GM23338 (cell line): ENCODE results near the gene OLA1. TPM values are rescaled to one million over a fixed set of nuclear protein-coding genes. Genes with fewer than 3 reads are reported as not detected.

ENCODE experiments used
- ATAC-seq: fragments of 200-7000 bp; cut with Tn5 transposase; 3 replicates; pipeline ENCODE4 v1.9.1; 2020
- DNase-seq: peaks from one replicate; pipeline ENCODE4 v3.0.0-alpha.2; 2015; ENCODE audit warnings: low spot score
- H2AFZ ChIP-seq: fragments of 200-600 bp; sonication (generic); 2 replicates; pipeline ENCODE4 v1.8.0; 2016; ENCODE audit warnings: antibody characterized with exemption, mild to moderate bottlenecking, moderate library complexity
- H3F3A ChIP-seq: fragments of 200-600 bp; sonication (generic); replicated peaks from 2 replicates; pipeline ENCODE4 v1.8.0; 2017; ENCODE audit warnings: antibody characterized with exemption, mixed run types, low read depth
- H3K27ac ChIP-seq: fragments of 200-600 bp; sonication (generic); 2 replicates; pipeline ENCODE4 v1.6.1; 2016; ENCODE audit warnings: low read depth
- H3K27me3 ChIP-seq: fragments of 200-600 bp; sonication (generic); 2 replicates; pipeline ENCODE4 v1.8.0; 2016; ENCODE audit warnings: mild to moderate bottlenecking, mixed run types, moderate library complexity; ENCODE audit not compliant: insufficient read depth
- H3K36me3 ChIP-seq: fragments of 200-600 bp; sonication (generic); 2 replicates; pipeline ENCODE4 v1.8.0; 2016; ENCODE audit warnings: mild to moderate bottlenecking; ENCODE audit not compliant: insufficient read depth
- H3K4me1 ChIP-seq: fragments of 200-600 bp; sonication (generic); 2 replicates; pipeline ENCODE4 v1.8.0; 2016; ENCODE audit warnings: mild to moderate bottlenecking, moderate library complexity; ENCODE audit not compliant: insufficient read depth
- H3K4me2 ChIP-seq: fragments of 200-600 bp; sonication (generic); 2 replicates; pipeline ENCODE4 v1.7.1; 2017; ENCODE audit warnings: mixed run types
- H3K4me3 ChIP-seq: fragments of 200-600 bp; sonication (generic); 2 replicates; pipeline ENCODE4 v1.6.1; 2016; ENCODE audit warnings: mixed run types
- H3K79me2 ChIP-seq: fragments of 200-600 bp; sonication (generic); replicated peaks from 2 replicates; pipeline ENCODE4 v1.8.0; 2017; ENCODE audit warnings: mild to moderate bottlenecking; ENCODE audit not compliant: insufficient read depth
- H3K9me2 ChIP-seq: fragments of 200-600 bp; sonication (generic); 2 replicates; pipeline ENCODE4 v1.8.0; 2017; ENCODE audit not compliant: insufficient read depth
- H4K20me1 ChIP-seq: fragments of 200-600 bp; sonication (generic); replicated peaks from 2 replicates; pipeline ENCODE4 v1.8.0; 2017; ENCODE audit warnings: mild to moderate bottlenecking; ENCODE audit not compliant: insufficient read depth
- H3K27ac Mint-ChIP-seq: 2 replicates; pipeline ENCODE4 v1.8.0; 2020; ENCODE audit warnings: inconsistent platforms, mild to moderate bottlenecking, moderate library complexity, mixed read lengths
- H3K27me3 Mint-ChIP-seq: 3 replicates; pipeline ENCODE4 v1.8.0; 2022; ENCODE audit warnings: low read depth, mild to moderate bottlenecking, moderate library complexity, mixed read lengths, inconsistent platforms; ENCODE audit not compliant: insufficient read depth, poor library complexity
- H3K36me3 Mint-ChIP-seq: 3 replicates; pipeline ENCODE4 v1.8.0; 2021; ENCODE audit warnings: low read depth, mild to moderate bottlenecking, inconsistent platforms, moderate library complexity, mixed read lengths
- H3K4me1 Mint-ChIP-seq: 3 replicates; pipeline ENCODE4 v1.8.0; 2020; ENCODE audit warnings: mild to moderate bottlenecking, inconsistent platforms, mixed read lengths
- H3K4me3 Mint-ChIP-seq: 3 replicates; pipeline ENCODE4 v1.8.0; 2021; ENCODE audit warnings: moderate library complexity, mild to moderate bottlenecking, inconsistent platforms, mixed read lengths
- H3K9me3 Mint-ChIP-seq: 3 replicates; pipeline ENCODE4 v1.8.0; 2020; ENCODE audit warnings: moderate library complexity, mild to moderate bottlenecking, inconsistent platforms, mixed read lengths
- EZH2 ChIP-seq: fragments of 200-600 bp; sonication (generic); IDR thresholded peaks from one replicate; pipeline ENCODE4 v1.8.0; 2017; ENCODE audit warnings: antibody characterized with exemption, mild to moderate bottlenecking, low read depth; ENCODE audit not compliant: unreplicated experiment
- EZH2phosphoT487 ChIP-seq: fragments of 200-600 bp; sonication (generic); IDR thresholded peaks from one replicate; pipeline ENCODE4 v1.8.1; 2018; ENCODE audit warnings: antibody characterized with exemption; ENCODE audit not compliant: unreplicated experiment
- JUNB ChIP-seq: IDR thresholded peaks from one replicate; pipeline ENCODE4 v1.6.1; 2016; ENCODE audit warnings: antibody characterized with exemption; ENCODE audit not compliant: unreplicated experiment
- NANOG ChIP-seq: IDR thresholded peaks from 2 replicates; pipeline ENCODE4 v1.6.1; 2016; ENCODE audit warnings: antibody characterized with exemption, borderline replicate concordance
- POLR2AphosphoS5 ChIP-seq: IDR thresholded peaks from 2 replicates; pipeline ENCODE4 v1.6.1; 2016; ENCODE audit warnings: antibody characterized with exemption, low read depth
- polyA plus RNA-seq: library from polyadenylated mRNA; unstranded; fragments of >200 nt; fragmentation: Nextera tagmentation; extraction: Ambion mirVana; gene quantifications from 2 replicates; pipeline ENCODE4 v1.2.1, GENCODE V29; 2016
- total RNA-seq: library from RNA; depleted of rRNA; stranded (reverse); fragments of >200 nt; shearing (Covaris generic); gene quantifications from 2 replicates; pipeline ENCODE4 v1.2.3, GENCODE V29; 2014
- TF ChIP-seq, protein P1 (sequence below): IDR thresholded peaks from 2 replicates; pipeline ENCODE4 v1.6.1; 2016; ENCODE audit warnings: antibody characterized with exemption
- TF ChIP-seq, protein P2 (sequence below): IDR thresholded peaks from one replicate; pipeline ENCODE4 v1.6.1; 2018; ENCODE audit warnings: antibody characterized with exemption; ENCODE audit not compliant: unreplicated experiment
- TF ChIP-seq, protein P3 (sequence below): fragments of 250-450 bp; sonication (Bioruptor Pico); IDR thresholded peaks from 2 replicates; pipeline ENCODE4 v1.5.0; 2020; ENCODE audit warnings: mild to moderate bottlenecking, moderate library complexity

Gene OLA1
- total and polyA plus RNA-seq, 2 experiments from 2014 or later, result 104 to 242 TPM

DNA sequence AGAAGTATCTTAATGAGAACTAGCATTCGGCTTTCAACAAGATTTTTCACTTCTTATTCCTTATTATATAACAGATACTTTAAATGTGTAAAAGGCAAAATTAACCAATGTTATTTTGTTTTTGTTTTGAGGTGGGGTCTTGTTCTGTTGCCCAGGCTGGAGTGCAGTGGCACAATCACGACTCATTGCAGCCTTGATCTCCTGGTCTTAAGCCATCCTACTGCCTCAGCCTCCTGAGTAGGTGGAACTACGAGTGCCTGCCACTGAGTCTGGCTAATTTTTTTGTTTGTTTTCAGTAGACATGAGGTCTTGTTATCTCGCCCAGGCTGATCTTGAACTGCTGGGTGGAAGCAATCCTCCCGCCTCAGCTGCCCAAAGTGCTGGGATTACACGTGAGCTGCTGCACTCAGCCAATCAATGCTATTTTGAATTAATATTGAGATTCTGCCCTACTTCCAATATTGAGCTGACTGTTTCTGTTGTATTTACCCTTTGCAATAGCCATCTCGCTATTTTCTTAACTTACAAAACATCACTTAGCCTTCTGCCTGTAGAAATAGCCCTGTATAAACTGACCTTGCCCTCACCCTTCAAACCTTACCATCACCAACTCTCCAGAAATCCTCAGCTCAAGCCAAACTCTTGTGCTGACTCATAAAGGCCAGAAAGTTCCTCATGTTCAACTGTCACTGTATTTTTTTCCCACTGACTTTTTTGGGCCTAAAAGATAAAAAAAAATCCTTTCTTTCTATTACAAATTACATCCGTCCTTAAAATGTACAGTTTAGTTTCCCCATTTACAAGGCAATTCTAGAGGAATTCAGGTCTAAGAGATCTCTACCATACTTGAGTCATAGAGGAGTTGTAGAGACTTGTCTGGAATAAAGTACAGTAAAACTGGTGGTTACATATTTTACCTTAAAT lies 94.3 kb downstream of the OLA1 start (continued):
- TF ChIP-seq, protein P1, sequence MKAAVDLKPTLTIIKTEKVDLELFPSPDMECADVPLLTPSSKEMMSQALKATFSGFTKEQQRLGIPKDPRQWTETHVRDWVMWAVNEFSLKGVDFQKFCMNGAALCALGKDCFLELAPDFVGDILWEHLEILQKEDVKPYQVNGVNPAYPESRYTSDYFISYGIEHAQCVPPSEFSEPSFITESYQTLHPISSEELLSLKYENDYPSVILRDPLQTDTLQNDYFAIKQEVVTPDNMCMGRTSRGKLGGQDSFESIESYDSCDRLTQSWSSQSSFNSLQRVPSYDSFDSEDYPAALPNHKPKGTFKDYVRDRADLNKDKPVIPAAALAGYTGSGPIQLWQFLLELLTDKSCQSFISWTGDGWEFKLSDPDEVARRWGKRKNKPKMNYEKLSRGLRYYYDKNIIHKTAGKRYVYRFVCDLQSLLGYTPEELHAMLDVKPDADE, result no peak
- TF ChIP-seq, protein P2, sequence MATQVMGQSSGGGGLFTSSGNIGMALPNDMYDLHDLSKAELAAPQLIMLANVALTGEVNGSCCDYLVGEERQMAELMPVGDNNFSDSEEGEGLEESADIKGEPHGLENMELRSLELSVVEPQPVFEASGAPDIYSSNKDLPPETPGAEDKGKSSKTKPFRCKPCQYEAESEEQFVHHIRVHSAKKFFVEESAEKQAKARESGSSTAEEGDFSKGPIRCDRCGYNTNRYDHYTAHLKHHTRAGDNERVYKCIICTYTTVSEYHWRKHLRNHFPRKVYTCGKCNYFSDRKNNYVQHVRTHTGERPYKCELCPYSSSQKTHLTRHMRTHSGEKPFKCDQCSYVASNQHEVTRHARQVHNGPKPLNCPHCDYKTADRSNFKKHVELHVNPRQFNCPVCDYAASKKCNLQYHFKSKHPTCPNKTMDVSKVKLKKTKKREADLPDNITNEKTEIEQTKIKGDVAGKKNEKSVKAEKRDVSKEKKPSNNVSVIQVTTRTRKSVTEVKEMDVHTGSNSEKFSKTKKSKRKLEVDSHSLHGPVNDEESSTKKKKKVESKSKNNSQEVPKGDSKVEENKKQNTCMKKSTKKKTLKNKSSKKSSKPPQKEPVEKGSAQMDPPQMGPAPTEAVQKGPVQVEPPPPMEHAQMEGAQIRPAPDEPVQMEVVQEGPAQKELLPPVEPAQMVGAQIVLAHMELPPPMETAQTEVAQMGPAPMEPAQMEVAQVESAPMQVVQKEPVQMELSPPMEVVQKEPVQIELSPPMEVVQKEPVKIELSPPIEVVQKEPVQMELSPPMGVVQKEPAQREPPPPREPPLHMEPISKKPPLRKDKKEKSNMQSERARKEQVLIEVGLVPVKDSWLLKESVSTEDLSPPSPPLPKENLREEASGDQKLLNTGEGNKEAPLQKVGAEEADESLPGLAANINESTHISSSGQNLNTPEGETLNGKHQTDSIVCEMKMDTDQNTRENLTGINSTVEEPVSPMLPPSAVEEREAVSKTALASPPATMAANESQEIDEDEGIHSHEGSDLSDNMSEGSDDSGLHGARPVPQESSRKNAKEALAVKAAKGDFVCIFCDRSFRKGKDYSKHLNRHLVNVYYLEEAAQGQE, result no peak
- no peak for TF ChIP-seq JUNB

DNA sequence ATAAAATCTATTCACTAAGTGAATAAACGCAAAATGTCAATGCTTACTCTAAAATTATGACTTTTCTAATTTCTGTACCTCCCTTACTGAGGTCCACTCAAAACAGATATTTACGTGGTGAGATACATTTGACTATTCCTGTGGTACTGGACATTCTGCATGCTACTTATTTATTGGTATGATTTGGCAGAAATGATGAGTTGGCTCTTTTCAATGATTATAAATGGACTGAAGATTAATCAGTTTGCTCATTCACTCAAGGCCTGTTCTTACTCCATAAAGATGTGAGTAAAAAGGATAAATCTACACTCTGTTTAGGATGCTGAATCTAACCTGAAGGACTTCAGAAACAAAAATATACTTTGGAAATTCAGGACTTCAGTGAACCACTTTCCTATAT lies 98.8 kb downstream of the OLA1 start:
- no peaks in the 10 kb centered on the region; the same call in 1 of the 2 replicates for H4K20me1 ChIP-seq
- peaks cover 1% of the 10 kb centered on the region for H3K27me3 Mint-ChIP-seq
- H3K4me3 ChIP-seq, result no peak overlapping the region
- H3K36me3 ChIP-seq, result no peaks in the 10 kb centered on the region
- no peaks in the 10 kb centered on the region for H3K27me3 ChIP-seq
- ATAC-seq (no peak), DNase-seq (no peak)
- no peak overlapping the region for H2AFZ ChIP-seq
- H3K9me3 Mint-ChIP-seq, result no peaks in the 10 kb centered on the region; the same call in 2 of the 3 replicates
- no peaks in the 10 kb centered on the region for H3F3A ChIP-seq
- peaks cover 22% of the 10 kb centered on the region for H3K79me2 ChIP-seq
- peaks cover 9% of the 10 kb centered on the region; the same call in 2 of the 3 replicates for H3K4me1 Mint-ChIP-seq
- H3K4me1 ChIP-seq, result no peaks in the 10 kb centered on the region
- H3K4me2 ChIP-seq, result no peak overlapping the region
- H3K36me3 Mint-ChIP-seq, result no peaks in the 10 kb centered on the region
- no peak overlapping the region for H3K4me3 Mint-ChIP-seq
- H3K27ac Mint-ChIP-seq, result no peak overlapping the region
- H3K9me2 ChIP-seq, result no peaks in the 10 kb centered on the region
- H3K27ac ChIP-seq, result no peak overlapping the region
- no peak for TF ChIP-seq EZH2
- no peak for TF ChIP-seq EZH2phosphoT487
- TF ChIP-seq NANOG, result no peak
- TF ChIP-seq, protein P3, sequence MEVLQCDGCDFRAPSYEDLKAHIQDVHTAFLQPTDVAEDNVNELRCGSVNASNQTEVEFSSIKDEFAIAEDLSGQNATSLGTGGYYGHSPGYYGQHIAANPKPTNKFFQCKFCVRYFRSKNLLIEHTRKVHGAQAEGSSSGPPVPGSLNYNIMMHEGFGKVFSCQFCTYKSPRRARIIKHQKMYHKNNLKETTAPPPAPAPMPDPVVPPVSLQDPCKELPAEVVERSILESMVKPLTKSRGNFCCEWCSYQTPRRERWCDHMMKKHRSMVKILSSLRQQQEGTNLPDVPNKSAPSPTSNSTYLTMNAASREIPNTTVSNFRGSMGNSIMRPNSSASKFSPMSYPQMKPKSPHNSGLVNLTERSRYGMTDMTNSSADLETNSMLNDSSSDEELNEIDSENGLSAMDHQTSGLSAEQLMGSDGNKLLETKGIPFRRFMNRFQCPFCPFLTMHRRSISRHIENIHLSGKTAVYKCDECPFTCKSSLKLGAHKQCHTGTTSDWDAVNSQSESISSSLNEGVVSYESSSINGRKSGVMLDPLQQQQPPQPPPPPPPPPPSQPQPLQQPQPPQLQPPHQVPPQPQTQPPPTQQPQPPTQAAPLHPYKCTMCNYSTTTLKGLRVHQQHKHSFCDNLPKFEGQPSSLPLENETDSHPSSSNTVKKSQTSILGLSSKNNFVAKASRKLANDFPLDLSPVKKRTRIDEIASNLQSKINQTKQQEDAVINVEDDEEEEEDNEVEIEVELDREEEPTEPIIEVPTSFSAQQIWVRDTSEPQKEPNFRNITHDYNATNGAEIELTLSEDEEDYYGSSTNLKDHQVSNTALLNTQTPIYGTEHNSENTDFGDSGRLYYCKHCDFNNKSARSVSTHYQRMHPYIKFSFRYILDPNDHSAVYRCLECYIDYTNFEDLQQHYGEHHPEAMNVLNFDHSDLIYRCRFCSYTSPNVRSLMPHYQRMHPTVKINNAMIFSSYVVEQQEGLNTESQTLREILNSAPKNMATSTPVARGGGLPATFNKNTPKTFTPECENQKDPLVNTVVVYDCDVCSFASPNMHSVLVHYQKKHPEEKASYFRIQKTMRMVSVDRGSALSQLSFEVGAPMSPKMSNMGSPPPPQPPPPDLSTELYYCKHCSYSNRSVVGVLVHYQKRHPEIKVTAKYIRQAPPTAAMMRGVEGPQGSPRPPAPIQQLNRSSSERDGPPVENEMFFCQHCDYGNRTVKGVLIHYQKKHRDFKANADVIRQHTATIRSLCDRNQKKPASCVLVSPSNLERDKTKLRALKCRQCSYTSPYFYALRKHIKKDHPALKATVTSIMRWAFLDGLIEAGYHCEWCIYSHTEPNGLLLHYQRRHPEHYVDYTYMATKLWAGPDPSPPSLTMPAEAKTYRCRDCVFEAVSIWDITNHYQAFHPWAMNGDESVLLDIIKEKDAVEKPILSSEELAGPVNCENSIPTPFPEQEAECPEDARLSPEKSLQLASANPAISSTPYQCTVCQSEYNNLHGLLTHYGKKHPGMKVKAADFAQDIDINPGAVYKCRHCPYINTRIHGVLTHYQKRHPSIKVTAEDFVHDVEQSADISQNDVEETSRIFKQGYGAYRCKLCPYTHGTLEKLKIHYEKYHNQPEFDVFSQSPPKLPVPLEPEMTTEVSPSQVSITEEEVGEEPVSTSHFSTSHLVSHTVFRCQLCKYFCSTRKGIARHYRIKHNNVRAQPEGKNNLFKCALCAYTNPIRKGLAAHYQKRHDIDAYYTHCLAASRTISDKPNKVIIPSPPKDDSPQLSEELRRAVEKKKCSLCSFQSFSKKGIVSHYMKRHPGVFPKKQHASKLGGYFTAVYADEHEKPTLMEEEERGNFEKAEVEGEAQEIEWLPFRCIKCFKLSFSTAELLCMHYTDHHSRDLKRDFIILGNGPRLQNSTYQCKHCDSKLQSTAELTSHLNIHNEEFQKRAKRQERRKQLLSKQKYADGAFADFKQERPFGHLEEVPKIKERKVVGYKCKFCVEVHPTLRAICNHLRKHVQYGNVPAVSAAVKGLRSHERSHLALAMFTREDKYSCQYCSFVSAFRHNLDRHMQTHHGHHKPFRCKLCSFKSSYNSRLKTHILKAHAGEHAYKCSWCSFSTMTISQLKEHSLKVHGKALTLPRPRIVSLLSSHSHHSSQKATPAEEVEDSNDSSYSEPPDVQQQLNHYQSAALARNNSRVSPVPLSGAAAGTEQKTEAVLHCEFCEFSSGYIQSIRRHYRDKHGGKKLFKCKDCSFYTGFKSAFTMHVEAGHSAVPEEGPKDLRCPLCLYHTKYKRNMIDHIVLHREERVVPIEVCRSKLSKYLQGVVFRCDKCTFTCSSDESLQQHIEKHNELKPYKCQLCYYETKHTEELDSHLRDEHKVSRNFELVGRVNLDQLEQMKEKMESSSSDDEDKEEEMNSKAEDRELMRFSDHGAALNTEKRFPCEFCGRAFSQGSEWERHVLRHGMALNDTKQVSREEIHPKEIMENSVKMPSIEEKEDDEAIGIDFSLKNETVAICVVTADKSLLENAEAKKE (CRISPR knock-in tag), result no peak
- TF ChIP-seq, protein P2, result no peak
- no peak for TF ChIP-seq POLR2AphosphoS5
